HG02870 (cell line): ENCODE results near the gene CEP164.
A peak's percentile ranks its signal among the peaks of the same experiment; 100 is the strongest.
"Not testable (repeated sequence)": the region's sequence is repeated elsewhere in the genome, so short reads cannot be mapped to it uniquely, and the experiment has no call there.

Experiments used
- ATAC-seq: cut with Tn5 transposase; IDR thresholded peaks from one replicate; pipeline ENCODE4 v1.9.1; 2021; ENCODE audit warnings: mild to moderate bottlenecking, moderate library complexity; ENCODE audit not compliant: unreplicated experiment

CEP164 gene

DNA sequence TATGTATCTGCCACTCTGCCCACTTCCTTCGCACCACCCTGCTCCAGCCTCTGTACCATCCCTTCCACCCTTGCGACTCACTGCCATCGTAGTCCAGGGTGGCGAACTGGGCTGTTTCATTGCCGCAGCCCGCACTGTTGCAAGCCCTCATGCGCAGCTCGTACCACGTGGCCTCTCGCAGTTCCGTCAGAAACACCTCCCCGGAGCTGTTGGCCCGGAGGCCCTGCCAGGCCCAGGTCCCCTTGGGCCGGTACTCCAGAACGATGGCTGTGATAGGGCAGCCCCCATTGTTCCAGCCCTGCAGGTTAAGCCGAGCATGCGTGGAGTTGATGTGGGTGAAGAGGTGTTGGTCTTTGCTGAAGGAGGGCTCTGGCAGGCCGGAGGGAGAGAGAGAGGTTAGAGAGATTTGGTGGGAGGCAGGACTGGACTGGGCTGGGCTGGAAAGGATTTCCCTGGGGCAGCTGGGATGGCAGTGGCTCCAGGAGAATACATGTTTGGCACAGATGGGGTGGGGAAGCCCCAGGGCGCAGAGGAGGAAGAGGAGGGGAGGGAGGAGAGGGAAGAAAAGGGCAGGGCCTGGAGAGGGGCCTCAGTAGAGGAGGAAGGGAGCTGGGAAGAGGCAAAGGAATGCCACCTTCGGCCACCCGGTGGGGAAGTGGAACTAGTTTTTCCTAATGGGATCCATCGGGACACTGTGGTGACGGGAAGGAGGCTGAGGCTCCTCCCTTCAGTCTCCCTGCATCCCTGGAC, 109.6 kb downstream of the CEP164 start:
- ATAC-seq, result no peak

DNA sequence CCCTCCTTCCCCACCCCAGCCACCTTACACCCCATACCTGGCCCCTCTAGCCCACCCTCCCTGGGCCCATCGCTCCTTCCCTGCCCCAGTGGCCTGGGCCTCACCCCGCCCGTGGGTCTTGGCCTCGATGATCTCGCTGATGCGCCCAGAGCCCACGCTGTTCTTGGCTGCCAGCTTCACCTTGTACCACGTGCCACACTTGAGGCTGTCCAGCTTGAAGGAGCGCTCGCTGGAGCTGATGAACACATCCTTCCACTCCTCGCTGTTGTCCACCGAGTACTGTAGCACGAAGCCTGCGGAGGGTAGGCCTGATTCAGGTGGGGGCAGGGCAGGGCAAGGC, 110.1 kb downstream of the CEP164 start:
- no peak for ATAC-seq

DNA sequence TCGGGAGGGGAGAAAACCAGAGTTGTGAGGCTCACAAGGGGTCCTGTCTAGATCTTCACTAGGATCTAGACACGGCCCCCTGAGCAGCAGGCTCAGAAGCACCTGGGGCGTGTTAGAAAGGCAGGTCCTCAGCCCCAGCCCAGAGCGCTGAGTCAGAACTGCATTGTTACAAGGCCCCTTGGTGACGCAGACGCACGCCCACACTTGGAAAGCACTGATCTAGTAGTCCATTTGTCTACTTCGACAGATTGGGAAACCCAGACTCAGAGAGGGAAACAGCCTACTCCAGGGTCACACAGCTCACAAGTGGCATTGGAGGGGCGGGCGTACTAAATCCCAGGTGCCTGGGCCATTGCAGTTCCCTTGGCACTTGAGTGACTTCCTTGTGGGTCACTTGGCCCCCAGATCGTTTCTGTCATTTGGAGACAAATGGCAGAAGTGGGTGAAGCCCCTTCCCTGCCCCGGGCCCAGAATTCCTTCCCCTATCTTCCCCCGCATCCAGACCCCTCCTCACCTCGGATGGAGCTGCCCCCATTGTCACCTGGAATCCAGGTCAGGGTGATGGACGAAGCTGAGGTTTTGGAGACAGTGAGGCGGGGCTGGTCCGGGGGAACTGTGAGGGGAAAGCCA, 110.8 kb downstream of the CEP164 start:
- no peak for ATAC-seq

DNA sequence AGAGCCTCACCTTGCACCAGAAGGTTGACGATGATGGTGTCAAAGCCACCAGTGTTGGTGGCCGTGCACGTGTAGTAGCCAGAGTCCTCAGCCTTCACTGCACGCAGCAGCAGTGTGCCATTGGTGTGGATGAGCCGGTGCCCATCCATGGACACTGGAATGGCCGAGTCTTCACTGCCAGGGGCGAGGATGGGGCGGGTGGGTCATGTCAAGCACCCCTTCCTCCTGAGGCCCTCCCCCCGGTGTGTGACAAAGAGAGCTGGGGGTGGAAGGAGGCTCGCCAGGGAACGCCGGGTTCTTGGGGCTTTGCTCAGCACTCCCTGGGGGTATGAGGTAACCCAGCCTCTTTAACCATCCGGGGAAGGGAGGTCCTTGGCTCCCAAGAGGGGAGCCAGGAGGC, 111.6 kb downstream of the CEP164 start:
- no peak for ATAC-seq

DNA sequence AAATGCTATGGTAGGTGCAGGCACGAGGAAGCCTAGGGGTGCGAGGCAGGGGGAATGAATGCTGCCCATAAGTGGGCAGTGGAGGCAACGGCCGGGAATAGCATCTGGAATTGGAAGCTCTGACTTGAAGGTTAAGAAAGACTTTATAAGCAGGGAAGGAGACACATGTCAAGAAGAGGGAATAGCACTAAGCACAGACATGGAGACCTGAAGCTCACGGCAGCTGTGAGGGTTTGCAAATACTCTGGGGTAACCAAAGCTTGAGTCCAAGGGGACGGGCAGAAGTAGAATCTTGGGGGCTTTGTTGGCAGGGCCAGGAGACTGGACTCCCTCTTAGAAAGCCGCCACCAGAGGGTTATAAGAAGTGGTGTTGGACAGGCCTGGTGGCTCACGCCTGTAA, 112.6 kb downstream of the CEP164 start:
- ATAC-seq, result no peak

DNA sequence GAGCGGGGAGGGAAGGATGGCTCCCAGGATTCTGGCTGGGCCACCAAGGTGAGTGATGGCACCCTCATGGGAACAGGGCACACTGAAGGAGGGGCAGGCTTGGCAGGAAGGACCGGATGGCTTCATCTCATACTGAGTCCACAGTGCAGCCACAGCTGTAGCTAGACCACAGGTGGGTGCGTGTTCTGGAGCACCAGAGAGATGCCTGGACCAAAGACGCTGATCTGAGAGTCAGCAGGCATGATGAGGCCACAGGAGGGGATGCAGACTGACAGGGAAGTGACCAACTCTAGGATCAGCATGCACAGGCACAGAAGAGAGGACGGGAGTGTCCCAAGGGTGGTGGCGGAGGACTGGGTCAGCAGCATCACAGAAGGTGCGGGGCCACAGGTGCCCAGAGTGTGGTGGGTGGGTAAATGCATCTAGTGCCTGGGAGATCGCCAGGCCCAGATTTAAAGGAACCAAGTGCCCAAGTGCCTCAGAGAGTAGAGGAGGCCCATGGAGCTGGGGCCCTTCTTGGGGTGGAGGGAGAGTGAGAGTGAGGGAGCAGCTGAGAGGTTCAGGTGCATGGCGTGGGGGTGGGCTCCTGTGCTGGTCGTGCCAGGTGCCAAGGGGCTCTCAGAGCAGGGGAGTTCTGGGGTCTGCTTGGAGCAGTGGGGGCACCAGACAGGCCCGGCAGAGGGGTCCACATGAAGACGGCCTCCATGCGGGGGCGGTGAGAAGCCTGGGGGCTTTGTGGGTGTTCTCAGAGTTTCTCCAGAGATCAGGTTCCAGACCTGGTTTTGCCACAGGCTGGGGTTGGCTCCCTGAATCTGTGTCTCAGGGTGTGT, 113.7 kb downstream of the CEP164 start:
- ATAC-seq, result no peak

DNA sequence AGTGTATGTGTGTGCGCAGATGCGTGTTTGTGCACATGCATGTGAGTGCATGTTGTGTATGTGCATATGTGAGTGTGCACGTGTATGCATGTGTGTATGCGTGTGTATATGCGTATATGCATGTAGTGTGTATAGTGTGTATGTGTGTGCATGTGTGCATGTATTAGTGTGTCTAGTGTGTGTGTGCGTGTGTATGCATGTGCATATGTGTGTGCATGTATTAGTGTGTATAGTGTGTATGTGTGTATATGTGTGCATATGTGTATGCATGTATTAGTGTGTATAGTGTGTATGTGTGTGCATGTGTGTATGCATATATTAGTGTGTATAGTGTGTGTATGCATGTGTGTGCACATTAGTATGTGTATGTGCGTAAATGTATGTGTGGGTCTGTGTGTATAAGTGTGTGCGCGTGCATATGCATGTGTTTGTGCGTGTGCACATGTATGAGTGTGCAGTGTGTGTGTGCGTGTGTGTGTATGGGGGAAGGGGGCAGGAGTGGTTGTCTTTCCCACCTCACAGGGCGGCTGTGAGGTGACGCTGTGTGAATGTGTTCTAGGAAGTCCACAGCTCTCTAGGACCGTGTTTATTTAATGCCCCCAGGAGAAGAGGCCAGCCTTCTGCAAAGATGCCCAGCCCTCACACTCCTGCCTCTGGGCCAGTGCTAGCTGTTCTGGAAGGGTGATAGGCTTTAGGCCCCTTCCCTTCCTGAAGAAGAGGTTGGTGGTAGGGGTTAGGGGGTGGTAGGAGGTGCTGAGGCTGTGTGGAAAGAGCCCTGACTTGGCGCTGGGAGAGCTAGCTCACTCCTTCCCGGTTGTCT, 114.6 kb downstream of the CEP164 start:
- ATAC-seq, result no peak

DNA sequence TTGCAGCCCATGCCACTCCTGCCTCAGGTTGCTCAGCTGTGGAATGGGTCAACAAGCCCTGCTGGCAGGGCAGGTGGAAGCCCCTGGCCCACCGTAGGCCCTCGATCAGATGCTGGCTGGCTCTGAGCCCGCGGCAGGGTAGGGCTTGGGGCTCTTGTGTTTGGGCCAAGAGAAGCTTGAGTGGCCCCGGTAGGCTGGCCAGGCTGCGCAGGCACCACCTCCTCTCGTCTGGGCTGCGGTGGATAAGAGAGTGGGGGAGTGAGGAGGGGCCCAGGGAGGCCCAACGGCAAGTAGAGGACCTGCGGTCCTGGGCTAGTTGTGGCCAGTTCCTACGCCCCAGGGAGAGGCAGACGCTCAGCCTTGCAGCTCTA, 115.2 kb downstream of the CEP164 start:
- no peak for ATAC-seq

DNA sequence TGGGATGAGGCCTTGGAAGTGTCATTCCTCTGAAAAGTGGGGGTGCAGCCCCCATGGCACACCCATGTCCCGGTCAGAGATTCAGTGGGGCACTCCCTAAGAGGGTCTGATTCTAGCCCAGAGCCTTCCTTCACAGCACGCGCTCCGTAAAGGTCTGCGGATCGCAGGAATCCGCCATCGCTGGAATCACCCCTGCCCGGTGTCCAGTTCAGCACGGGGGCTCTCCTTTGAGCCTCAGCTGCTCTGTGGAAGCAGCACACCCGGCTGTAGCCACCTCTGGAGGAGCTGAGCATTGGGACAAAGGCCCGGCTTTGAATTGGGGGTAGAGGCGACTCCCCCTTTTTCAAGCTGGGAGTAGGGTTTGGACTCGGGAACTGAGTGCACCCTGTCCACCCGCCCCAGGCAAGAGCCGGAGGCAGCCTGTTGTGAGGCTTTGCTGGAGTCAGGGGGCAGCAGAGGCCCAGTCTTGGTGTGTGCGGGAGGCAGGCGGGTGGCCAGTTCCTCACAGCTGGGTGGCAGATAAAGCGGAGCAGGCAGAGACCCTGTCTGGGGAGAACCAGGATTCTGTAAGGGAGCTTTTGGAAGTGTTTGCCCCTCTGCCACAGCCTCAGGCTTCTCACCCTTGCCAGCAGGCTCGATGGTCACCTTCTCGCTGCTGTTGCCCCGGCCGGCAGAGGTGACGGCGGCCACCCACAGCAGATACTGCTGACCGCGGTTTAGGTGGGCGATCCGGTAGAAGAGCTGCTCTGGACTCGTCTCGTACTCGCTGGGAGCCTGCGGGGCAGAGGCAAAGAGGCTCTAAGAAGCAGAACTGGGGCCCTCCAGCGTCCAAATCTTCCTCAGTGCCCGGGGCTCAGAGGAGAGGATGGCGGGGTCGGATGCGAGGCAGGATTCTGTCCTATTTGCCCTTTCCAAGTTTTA, 115.9 kb downstream of the CEP164 start:
- ATAC-seq, result no peak

DNA sequence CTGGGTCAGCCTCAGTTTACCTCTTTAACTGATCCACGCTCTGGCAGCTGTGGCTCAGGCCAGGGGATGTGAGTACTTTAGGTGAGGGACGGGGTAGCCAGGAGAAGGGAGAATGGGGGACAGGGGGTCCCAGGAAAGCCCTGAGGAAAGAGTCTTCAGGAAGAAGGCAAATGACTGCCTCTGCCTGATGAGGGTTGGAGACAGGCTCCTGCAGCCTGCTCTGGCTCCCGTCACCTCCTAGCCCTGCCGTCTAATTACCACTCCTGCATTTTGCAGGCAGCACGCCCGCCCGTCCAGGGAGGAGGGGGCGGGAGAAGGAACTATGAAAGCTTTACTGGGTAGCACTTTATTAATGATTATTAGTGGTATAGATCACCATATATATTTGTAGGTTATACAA, 116.6 kb downstream of the CEP164 start:
- no peak for ATAC-seq

DNA sequence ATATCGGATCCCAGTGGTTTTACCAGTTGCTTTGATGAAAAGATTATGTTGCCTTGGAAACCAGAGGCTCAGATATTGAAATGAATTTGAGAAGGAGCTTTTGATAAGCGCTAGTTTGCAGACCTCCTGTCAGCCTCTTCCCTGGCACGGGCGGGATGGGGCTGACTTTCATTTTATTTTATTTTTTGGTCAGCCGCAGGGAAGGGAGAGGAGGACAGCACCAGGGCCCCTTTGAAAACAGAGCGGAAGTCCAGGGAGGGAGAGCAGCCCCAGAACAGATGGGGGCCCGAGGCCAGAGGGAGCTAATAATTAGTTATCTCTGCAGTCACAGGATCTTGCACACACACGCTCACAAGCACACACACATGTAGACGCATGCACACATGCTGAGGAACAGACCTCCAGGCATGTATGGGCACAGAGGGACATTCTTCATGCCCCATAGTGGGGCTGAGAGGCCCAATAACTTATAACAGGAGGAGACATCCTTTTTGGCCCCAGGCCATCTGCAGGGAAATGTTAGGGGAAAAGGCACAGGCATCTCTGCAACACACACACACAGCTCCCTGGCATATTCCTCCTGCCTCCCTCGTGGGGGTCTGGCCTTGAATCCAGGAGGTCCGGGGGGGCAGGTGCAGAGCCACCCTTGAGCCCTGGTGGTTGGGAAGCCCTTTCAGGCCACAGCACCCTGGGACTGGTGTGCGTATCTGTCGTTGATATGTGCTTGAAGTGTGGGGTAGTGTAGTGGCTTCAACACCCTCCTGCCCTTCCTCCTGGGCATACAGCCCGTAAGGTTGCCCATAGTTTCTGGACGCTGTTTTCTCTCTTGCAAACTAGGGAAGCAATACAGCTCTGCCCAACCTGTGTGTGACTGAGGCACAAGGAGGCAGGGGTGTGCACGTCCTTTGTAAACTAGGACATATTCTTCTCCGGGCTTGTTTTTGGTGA, 117.3 kb downstream of the CEP164 start:
- no peak for ATAC-seq

DNA sequence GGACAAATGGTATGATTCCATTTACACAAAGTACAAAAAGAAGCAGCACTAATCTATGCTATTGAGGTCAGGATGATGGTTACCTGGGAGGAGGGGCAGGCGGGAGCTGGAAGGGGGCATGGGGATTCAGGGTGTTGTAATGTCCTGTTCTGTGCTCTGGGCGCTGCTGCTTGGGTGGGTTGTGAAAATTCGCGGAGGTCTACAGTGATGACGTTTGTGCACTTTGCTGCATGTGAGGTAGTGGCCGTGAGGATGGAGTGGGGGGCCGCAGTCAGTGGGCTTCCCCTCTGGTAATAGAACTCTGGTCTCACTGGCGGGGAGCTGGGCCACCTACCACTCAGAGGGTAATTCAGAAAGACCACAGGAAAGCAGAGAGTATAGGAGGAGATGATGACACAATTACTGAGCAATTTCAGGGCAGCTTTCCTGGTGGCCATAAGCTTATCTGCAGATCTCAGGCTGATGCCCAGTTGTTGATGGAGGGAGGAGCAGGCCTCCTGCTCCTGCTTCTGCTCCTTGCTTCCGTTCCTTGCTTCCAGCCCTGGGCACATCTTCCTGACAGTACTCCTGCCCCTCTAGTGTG, 121.5 kb downstream of the CEP164 start:
- no peak for ATAC-seq

DNA sequence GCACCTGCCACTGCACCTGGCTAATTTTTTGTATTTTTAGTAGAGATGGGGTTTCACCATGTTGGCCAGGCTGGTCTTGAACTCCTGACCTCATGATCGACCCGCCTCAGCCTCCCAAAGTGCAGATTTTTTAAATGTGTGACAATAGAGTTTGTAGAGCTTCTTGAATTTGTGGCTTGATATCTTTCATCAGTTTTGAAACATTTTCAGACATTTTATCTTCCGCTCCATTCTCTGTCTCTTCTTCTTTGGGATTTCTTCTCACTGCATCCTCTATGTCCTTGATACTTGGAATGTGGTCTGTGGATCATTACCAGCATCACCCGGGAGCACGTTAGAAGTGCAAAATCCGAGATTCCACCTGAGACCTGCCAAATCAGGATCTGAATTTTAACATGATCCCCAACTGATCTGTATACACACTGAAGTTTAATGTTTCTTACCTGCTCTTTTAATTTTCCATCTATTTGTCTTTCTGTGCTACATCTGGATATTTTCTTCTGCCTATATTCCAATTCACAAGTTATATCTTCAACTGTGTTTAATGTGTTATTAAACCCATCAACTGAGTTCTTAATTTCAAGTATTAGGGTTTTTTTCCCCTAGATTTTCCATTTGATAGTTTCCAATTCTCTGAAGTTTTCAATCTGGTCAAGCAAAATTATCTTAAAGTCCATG, 126.4 kb downstream of the CEP164 start:
- ATAC-seq, result no peak

DNA sequence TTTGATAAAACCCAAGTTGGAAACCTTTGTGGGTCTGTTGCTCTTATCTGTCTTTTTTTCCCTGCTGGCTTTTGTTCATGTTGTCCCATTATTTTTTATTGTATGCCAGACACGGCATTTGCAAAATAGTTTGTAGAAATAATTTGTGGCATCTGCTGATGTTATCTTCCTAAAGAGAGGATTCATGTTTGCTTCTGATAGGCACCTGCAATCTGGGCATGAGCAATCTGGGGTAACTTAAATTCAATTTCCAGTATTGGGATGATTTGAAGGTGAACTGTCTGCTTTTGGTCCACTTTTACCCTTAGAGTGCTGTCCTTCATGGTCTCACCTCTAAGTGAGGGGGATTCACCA, 126.9 kb downstream of the CEP164 start:
- no peak for ATAC-seq

DNA sequence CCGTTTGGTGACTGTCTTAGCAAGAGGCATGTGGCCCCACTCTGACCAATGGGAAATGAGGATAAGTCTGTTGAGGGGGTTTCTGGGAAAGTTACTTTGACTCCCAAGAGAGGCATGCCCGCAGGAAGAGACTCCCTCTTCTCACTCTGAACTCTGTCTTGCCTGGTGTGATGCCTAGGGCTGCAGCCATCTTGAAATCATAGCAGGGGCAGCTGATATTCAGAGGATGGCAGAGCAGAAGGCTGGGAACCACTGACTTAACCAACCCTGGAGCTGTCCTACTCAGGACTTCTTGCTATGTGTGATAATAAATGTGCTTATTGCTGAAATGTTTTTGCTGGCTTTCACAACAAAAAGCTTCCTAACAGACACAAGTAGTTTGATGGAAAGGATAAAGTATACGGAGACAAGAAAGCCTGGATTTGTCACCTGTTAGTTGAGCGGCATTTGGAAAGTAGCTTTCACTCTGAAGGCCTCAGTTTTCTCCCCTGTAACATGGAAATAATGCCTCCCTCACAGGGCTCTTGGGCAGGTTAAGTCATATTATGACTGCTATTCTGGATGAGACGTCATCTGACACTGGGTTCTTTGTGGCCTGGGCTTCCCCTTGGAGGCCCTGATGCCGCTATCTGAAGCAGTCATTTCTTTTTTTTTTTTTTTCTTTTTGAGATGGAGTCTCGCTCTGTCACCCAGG, 128.5 kb downstream of the CEP164 start:
- peak; percentile 79 for ATAC-seq

DNA sequence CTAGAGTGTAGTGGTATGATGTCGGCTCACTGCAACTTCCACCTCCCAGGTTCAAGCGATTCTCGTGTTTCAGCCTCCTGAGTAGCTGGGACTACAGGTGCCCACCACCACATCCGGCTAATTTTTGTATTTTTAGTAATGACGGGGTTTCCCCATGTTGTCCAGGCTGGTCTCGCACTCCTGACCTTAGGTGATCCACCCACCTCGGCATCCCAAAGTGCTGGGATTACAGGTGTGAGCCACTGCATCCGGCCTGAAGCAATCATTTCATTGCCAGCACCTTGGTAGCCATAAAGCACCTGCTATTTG, 129.0 kb downstream of the CEP164 start:
- not testable (repeated sequence) for ATAC-seq

DNA sequence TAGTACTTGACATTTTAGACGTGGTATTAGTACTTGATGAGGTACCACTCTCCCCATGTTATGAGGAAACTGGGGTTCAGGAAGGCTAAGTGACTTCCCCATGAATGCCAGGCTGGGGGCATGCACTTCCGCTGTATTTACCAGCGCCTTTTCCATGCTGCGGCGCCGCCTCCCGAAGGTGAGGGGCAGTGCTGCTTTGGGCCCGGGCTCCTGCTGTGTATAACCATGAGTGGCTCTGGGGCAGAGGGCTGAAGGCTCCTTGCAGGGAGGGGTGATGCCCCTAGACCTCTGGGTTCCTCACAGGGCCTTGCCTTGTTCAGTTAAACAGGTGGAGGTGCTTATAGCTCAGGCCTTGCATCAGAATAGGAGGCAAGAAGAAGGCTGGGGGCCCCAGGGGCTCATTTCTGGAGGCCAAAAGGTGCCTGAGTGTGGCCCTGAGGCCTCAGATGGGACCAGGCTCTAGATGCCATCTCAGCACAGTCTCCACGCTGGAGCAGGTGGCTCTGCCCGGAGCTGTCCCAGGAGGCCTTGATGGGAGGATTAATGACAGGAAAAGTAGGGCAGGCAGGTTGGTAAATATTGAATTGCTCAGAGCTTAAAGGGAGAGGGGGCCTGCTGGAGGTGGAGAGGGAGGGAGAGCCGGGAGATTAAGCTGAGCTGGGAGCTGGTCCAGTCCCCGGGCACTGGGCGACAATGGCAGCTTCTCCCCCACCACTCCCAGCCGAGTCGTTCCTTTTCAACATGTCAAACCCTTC, 129.6 kb downstream of the CEP164 start:
- ATAC-seq, result no peak
